RWPE1 (cell line): Measurements from ENCODE around the gene MUC2.

Source experiments
- CTCF ChIA-PET: fragments of 350-600 bp; sonication (Branson Sonifier 250); formaldehyde crosslinking; extraction: SDS; loops from one replicate; lab custom pipeline; 2021; lab: Yijun Ruan, JAX
- POLR2A ChIA-PET: fragments of 400-600 bp; formaldehyde crosslinking; extraction: SDS; loops from one replicate; lab custom pipeline; 2020; ENCODE audit warnings: antibody characterized with exemption; ENCODE audit not compliant: low non-redundant PET; lab: Yijun Ruan, JAX
- DNase-seq: peaks from one replicate; pipeline ENCODE4 v3.0.0; 2012; ENCODE audit warnings: low spot score
- H3K27ac ChIP-seq: fragments of 450-650 bp; 2 replicates; pipeline ENCODE4 v1.5.1; 2017
- CTCF ChIP-seq: fragments of 450-650 bp; conservative IDR thresholded peaks from 2 replicates; pipeline ENCODE4 v1.5.1; 2017; ENCODE audit warnings: low read depth, mild to moderate bottlenecking

MUC2 gene

GRCh38 chr11:1035577-1036283 is 38.9 kb upstream of the MUC2 start:
- no peak for TF ChIP-seq CTCF
- DNase-seq = no peak
- H3K27ac ChIP-seq = no peak overlapping the region
- POLR2A ChIA-PET = no interaction called here
- CTCF ChIA-PET = no interaction called here

- no peak for TF ChIP-seq CTCF
- DNase-seq = no peak
- CTCF ChIA-PET = no interaction called here
- no peak within 1 kb of the TSS for H3K27ac ChIP-seq
- POLR2A ChIA-PET = no interaction called here
These were observed 38.3 kb upstream of the MUC2 start, which contains the start of gene MUC6 for GRCh38 chr11:1036303-1036923. MUC6 (minus strand) TSS chr11:1036718; CDS start chr11:1036655, 63 bp downstream.

DNA sequence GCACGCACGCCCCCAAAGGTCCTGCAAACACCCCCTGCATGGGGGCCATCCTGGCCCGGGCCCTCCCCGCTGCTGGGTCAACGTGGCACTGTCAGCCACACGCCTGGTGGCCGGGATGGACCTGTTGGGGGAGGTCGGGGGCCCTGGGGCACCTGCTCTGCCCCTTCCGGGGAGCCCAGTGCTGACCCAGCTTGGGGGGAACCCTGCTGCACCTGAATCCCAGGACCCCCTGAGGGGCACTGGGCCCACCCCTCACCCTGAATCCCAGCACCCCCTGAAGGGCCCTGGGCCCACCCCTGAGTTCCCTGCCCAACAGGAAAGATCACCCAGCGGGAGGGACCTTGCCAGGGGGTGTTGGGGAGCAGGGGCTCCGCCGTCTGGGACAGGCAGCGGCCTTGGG is 37.7 kb upstream of the MUC2 start:
- ChIA-PET CTCF (no interaction called here), POLR2A (no interaction called here)
- no peak for TF ChIP-seq CTCF
- no peak for DNase-seq
- H3K27ac ChIP-seq = no peak overlapping the region

DNA sequence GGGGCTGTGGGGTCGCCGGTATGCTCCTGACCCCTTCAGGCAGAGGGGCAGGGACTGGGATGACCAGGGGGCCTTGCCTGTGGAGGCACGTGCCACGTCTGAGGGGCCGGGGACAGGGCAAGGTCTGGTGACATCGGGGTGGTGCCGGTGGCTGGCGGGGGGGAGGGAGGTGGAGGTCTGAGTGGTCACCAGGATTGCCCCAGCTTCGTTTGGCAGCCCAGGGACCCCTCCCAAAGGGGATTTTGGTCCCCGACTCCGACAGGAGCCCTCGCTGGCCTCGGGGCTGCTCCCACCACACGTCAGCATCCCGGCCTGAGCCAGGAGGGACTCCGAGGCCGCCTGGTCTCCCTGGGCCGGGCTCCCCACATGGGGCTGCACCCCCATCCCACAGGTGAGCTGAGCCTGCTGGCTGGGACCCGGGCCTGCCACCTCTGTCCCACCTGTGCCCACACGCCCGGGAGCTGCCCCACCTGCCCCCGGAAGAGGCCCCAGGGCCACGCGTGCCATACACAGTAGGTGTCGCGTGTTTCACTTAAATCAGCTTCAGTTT is 37.1 kb upstream of the MUC2 start:
- ChIA-PET POLR2A (no interaction called here), CTCF (no interaction called here)
- no peak for DNase-seq
- TF ChIP-seq CTCF = no peak
- no peak overlapping the region for H3K27ac ChIP-seq

- ChIA-PET CTCF (no interaction called here), POLR2A (no interaction called here)
- TF ChIP-seq CTCF = no peak
- no peak for DNase-seq
- no peak overlapping the region for H3K27ac ChIP-seq
These were observed 36.3 kb upstream of the MUC2 start for GRCh38 chr11:1038361-1038760.

DNA sequence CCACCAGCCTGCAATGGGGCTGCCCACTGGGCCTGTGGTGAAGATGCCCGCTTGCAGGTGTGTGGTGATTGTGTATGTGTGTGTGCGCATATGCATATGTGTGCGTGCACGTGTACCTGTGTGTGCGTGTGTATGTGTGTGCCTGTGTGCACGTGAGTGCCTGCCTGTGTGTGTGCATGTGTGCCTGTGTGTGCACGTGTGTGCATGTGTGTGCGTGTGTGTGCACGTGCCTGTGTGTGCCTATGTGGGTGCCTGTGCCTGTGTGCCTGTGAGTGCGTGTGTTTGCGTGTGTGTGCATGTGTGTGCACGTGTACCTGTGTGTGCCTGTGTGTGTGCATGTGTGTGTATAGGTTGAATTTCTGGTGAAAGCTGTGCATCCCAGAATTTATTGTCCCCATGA is 35.8 kb upstream of the MUC2 start:
- ChIA-PET CTCF (no interaction called here), POLR2A (no interaction called here)
- H3K27ac ChIP-seq = no peak overlapping the region
- no peak for TF ChIP-seq CTCF
- DNase-seq = no peak
